ENCODE measurements around the gene LINS1.
"Not testable (repeated sequence)": the region's sequence is repeated elsewhere in the genome, so short reads cannot be mapped to it uniquely, and the experiment has no call there.

The LINS1 gene

GRCh38 chr15:100601617-100602063 lies 344 bp downstream of the LINS1 start:
- no peak for DNase-seq

DNA sequence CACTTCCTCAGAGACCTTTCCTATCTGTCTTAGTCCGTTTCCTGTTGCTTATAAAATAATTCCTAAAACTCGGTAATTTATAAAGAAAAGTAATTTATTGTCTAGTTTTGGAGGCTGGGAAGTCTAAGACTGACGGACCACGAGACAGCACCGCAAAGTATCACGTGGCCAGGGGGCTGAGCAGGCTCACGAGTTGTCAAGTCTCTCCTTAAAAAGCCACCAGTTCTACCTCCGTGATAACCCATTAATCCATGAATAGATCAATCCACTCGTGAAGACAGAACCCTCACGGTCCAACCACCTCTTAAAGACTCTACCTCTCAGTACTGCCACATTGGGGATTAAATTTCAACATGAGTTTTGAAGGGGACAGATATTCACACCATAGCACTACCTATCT lies 821 bp downstream of the LINS1 start:
- peak; percentile 56 for DNase-seq

GRCh38 chr15:100598655-100599054 lies 3.3 kb downstream of the LINS1 start:
- DNase-seq, result no peak

- DNase-seq, result no peak
Observed at GRCh38 chr15:100597862-100598261, 4.1 kb downstream of the LINS1 start.

GRCh38 chr15:100596792-100597191 lies 5.2 kb downstream of the LINS1 start:
- peak; percentile 64 for DNase-seq

GRCh38 chr15:100595964-100596363 lies 6.0 kb downstream of the LINS1 start:
- no peak for DNase-seq

DNA sequence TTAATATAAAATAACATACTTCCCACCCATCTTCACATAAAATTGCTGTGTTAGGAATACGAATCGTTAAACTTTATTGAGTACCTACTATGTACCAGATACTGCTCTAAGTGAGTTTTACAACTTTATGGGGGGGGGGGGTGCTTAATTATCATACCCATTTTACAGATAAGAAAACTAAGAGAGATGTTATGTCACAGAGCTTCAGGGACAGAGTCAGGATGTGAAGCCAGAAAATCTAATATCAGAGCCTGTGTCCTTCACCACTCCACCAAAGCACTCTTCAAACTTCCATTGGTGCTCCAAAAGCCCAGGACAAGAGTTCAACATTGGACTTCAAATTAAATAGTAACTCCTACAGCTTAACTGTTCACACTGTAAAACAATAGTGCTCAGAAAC lies 8.6 kb downstream of the LINS1 start:
- DNase-seq, result no peak

GRCh38 chr15:100592898-100593297 lies 9.1 kb downstream of the LINS1 start:
- no peak for DNase-seq

DNA sequence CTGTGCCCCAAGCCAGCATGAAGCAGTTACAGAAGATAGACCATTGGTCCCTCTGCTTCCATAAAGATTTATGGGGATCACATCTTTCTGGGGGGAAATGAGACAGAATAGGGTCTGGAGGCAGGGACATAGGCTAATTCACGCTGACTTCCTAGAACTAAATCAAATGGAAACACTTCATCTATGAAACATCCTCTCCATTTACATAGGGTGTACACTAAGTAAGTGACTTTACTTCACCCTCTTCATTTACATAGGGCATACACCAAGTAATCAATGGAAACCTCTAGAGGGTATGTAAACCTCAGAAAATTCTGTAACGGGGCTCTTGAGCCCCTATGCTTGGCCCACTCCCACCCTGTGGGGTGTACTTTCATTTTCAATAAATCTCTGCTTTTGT lies 10.1 kb downstream of the LINS1 start:
- DNase-seq, result no peak

DNA sequence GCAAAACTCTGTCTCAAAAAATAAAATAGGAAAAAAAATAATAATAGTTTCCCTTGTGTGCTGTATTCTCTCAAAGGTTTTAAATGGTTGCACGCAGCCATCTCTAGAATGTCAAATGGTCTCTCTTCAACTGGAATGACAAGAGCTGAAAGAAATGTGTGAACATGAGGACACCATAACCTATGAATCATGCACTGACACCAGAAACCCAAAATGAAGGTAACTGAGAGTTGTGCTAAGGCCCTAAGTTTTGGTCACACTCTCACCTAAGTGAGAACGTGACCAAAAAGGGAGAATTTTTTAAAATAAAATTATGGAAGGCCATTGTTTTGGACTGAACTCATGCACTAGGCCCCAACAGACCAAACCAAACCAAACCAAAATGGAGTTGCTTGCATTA lies 10.8 kb downstream of the LINS1 start:
- DNase-seq, result not testable (repeated sequence)

DNA sequence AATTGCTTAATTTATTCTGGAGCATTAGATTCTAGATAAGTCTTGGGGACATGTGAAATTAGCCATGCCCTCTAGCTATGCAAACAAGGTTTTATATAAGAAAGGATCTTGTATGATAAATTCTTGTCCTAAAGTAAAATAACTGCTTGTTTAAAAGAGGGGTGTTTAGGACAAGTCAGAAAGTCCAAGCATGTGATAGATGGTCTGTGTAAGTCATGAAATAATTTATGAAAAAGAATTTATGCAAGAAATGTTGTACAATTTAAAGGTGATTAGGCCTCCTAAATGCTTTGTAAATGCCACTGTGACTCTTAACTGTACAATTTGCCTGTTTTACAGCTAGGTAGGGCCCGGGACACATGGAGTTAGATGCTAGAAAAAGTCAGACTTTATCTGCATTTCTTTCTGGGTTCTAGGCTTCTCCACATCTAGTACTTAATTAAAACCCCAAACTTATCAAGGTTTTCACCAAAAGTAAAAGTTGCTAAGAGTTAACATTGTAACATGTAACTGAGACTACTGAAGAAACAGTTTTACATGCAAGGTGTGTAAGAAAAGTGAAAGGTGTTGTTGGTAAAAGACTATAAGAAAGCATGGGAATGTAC lies 13.2 kb downstream of the LINS1 start:
- peak; percentile 2 for DNase-seq

GRCh38 chr15:100580414-100580813 lies 21.6 kb downstream of the LINS1 start:
- no peak for DNase-seq

- DNase-seq, result no peak
Observed at GRCh38 chr15:100573526-100573925, 28.5 kb downstream of the LINS1 start.

DNA sequence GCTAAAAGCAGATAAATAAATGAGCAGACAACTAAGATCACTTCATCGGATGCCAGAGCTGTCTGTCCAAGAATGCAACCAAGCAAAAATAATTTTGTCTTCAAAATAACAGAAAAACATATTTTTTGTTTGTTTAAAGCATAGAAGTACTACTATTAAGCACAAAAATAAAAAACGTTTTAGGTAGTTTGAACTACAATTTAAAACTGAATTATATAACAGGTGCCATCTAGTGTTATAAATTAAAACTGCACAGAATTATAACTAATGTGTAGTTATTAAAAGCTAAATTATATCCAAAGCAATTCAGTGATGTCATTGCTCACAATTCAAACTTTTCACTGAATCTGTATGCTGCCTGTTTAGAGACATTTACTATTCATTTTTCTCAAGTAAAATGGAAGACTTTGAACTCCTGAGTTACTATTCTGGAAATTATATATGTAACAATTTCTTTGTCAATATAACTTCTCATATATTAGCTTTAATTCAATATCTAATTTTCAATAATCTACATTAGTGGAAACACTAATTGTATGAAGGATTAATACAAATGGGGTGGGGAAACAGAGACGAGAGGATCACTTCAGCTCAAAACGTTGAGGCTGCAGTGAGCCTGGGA lies 29.5 kb downstream of the LINS1 start:
- DNase-seq, result peak; percentile 67

GRCh38 chr15:100571592-100572167 lies 30.3 kb downstream of the LINS1 start:
- DNase-seq, result no peak

DNA sequence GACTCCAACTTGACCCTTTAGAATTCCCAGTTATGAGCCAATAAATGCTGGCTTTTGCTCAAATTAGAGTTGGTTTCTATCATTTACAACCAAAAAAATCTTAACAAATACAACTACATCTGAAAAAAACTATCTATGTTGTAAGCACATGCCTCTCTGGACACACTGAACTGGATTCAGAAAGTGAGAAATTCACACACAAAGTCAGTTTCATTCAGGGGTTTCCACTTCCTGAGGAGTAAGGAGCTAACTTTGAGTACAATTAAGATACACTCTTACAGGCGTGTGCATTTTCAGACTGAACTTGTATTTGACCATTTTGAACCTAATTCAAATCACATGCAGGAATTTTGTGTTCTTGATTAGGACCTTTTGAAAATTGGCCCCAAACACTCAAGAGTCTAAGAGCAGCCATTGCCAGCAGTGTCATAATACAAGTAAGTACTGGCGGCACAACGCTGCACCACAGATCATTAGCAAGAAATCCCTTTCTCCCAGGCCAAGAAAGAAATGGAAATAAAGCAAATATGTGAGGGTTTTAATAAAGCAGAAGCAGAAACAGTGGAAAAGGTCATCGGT lies 31.2 kb downstream of the LINS1 start:
- DNase-seq, result no peak

DNA sequence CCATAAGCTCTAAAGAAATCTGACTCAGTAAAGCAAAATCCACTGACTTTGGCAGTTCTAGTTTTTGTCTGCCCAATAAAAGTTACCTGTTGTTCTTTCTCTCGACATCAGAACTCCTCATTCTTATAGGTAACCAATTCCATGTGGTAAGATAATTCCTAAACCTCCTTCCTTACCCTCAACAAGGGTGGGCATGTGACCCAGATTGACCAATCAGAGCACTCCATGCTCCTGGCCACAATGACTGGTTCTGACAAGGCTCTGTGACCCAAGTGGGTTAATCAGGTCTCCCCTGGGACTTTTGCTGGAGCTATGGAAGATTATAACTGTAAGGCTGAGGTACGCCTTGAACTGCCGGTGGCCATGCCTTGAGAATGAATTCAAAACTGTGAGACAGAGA lies 31.7 kb downstream of the LINS1 start:
- no peak for DNase-seq

- no peak for DNase-seq
Observed at GRCh38 chr15:100569391-100569790, 32.6 kb downstream of the LINS1 start.

- no peak for DNase-seq
Observed at GRCh38 chr15:100566850-100567628, 34.9 kb downstream of the LINS1 start.

DNA sequence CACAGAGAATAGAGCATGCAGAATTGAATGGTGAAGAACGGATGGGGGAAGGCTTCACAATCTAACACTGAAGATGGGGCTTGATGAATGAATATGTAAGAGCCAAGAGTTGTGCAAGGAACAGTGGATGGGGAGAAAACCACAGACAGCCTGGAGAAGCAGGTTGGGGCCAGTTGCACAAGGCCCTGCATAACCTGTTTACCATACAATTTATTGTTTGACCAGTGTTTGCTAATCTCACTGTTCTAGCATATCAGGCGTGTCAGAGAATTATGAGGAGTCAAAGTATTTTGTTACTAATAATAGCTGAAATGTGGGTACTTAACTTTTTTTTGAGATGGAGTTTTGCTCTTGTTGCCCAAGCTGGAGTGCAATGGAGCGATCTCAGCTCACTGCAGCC lies 36.4 kb downstream of the LINS1 start:
- DNase-seq, result no peak

- DNase-seq, result peak; percentile 28
Observed at GRCh38 chr15:100560323-100560722, 41.7 kb downstream of the LINS1 start.

DNA sequence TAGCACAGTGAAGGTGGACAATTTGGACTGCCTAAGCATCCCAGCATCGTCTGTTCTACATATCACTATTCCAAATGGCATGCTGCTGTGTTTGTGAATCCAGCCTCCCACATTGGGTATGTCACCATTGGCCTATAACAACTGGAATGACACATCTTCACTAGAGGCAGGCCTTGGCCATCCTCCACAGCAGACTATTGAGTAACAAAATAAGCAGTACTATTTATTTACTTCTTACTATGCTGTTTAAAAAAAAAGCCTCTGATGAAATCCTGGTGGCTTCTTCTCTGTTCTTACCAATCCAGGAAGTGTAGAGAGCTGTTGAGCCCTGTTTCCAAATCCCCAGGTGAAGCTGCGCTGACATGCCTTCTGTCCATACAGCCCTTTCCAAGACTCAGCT lies 42.7 kb downstream of the LINS1 start:
- DNase-seq, result peak; percentile 68

DNA sequence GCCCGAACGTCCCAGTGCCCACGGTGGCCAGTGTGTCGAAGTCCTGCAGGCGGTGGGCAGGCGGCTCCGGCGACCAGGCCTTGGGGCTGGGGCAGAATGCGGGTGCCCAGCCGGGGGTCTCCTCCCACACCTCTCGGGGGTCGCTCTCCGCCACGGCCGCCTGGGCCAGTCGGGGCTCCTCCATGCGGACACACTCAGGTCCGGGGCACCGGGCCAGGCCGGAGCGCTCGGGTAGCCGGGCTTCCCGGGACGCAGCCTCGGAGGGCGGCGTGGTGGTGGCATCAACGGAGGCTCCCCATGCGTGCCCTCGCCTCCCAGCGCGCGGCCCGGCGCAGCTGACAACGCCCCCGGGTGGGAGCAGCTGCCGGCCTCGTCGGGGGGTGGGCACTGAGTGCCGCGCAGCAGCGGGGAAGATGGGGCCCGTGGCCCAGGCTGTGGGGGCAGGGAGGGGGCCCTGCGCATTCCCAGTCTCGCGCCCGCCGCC lies 43.2 kb downstream of the LINS1 start:
- DNase-seq, result no peak
